ENCODE results near the gene TRAPPC10. TPM values are rescaled to one million over a fixed set of nuclear protein-coding genes. Genes with fewer than 3 reads are reported as not detected.

The TRAPPC10 gene
- total and polyA plus RNA-seq, 2 of the 8 experiments (the other 6 are each of a cell fraction or from before 2014, with no cell fraction given), result 18.5 to 29.8 TPM

DNA sequence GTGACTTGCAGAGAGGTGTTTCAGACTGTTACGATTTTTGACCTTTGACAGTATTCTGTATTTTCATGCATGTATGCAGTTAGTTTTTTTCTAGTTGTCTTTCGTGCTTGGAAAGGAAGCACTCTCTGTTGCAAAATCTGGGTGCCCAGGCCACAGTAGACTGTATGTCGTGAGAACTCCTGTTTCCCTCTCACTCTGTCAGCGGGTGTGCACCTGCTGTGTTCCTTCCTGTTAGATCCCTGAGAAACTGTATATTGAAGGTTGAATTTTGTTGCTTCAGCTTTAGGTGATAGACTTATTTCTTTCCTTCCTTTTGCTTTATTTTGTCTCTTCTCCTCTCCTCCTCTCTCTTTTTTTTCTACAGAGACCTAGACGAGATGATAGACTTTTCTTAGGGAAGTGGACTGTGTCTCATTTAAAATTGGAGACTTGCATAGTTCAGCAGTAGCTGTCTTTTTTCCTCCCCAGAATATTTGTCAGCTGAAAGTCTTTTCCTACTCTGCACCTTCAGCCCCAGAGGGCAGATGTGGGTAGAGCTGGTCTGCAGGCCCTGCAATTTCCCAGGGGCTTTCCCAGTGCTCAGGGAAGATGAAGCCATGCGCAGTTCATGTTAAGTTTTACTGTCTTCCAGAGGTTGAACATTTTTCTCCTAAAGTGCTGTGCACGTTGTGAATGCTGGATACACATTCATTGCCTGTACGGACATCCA is 1.4 kb downstream of the TRAPPC10 start:
- Histone ChIP-seq H3K27ac (ENCODE audit: low read depth, low read length) (no peak overlapping the region), H3K9me3 (ENCODE audit: insufficient read depth in 2 of 2, low read depth in 1 of 2, low read length in 1 of 2) (no peaks in the 10 kb centered on the region)
- no peak for TF ChIP-seq SP1 (IDR thresholded peaks at IDR 0.05; ENCODE audit: low read depth, low read length)
- TF ChIP-seq SAP30 (IDR thresholded peaks at IDR 0.05; ENCODE audit: insufficient read depth, insufficient replicate concordance, low read length), result no peak
- no peak for TF ChIP-seq BRCA1 (IDR thresholded peaks at IDR 0.05; ENCODE audit: low read depth, low read length)
- no peak for TF ChIP-seq RBBP5 (IDR thresholded peaks at IDR 0.05; ENCODE audit: borderline replicate concordance, low read depth, low read length)
- no peak for TF ChIP-seq KDM5A (IDR thresholded peaks at IDR 0.05; ENCODE audit: low read length)
- no peak for TF ChIP-seq ATF3 (IDR thresholded peaks at IDR 0.05; ENCODE audit: insufficient read depth, low read depth, low read length)
- no peak for TF ChIP-seq SP4 (IDR thresholded peaks at IDR 0.05; ENCODE audit: low read length)
- no peak for TF ChIP-seq EP300 (IDR thresholded peaks at IDR 0.05; ENCODE audit: borderline replicate concordance in 1 of 2, low read depth in 2 of 2, low read length in 2 of 2)
- no peak for TF ChIP-seq CHD1 (IDR thresholded peaks at IDR 0.05; ENCODE audit: low read depth, low read length)
- no peak for TF ChIP-seq KDM4A (IDR thresholded peaks at IDR 0.05; ENCODE audit: low read depth, low read length, severe bottlenecking)
- TF ChIP-seq TCF12 (IDR thresholded peaks at IDR 0.05; ENCODE audit: low read depth, low read length), result no peak
- TF ChIP-seq CREB1 (IDR thresholded peaks at IDR 0.05), result no peak

More for the DNA sequence above, 1.4 kb downstream of the TRAPPC10 start:
- Histone ChIP-seq H2BK12ac (ENCODE audit: low read depth, low read length) (no peak overlapping the region), H3K14ac (ENCODE audit: insufficient read length) (no peak overlapping the region), H3K18ac (ENCODE audit: extremely low read depth, low read length) (no peak overlapping the region), H3K79me1 (ENCODE audit: low read depth, low read length) (peaks cover 4% of the 10 kb centered on the region), H2BK5ac (ENCODE audit: low read depth, low read length) (no peak overlapping the region; the same call in 1 of the 2 replicates), H2BK120ac (replicated peaks; ENCODE audit: low read depth, low read length) (no peak overlapping the region), H4K5ac (ENCODE audit: insufficient read length, low read depth, low read length) (no peak overlapping the region), H4K8ac (ENCODE audit: extremely low read depth, insufficient read depth, low read length) (no peak overlapping the region), H3K4me2 (ENCODE audit: insufficient read depth in 1 of 2, low read depth in 2 of 2, low read length in 2 of 2) (peak overlapping the region; percentile 73 to 90), H2BK15ac (ENCODE audit: low read length) (no peak overlapping the region), H3K4me1 (replicated peaks in 1 of 4; ENCODE audit: control insufficient read depth in 3 of 4, insufficient read depth in 4 of 4, low read length in 3 of 4) (peaks cover 4 to 12% (median 8%) of the 10 kb centered on the region in 4 experiments; a peak in 5 of 7 replicates), H3K79me2 (ENCODE audit: control insufficient read depth in 1 of 2, insufficient read depth in 2 of 2, low read length in 2 of 2) (peaks cover 32 to 55% of the 10 kb centered on the region in 2 experiments), H2AK5ac (ENCODE audit: low read depth, low read length) (no peak overlapping the region), H3K56ac (replicated peaks; ENCODE audit: insufficient read length, low read depth, low read length) (no peak overlapping the region), H3K9ac (replicated peaks in 1 of 4; ENCODE audit: extremely low read depth in 1 of 4, low read depth in 3 of 4, low read length in 3 of 4) (peak overlapping the region; percentile 61 to 98 (median 86); a peak in 6 of 7 replicates), H4K91ac (replicated peaks; ENCODE audit: insufficient read length, low read length) (no peak overlapping the region), H3K36me3 (ENCODE audit: control insufficient read depth in 2 of 4, insufficient read depth in 4 of 4, low read length in 3 of 4) (no peaks in the 10 kb centered on the region), H3K23me2 (ENCODE audit: low read depth, low read length) (peaks cover 3% of the 10 kb centered on the region; the same call in 1 of the 2 replicates), H3K27me3 (replicated peaks in 1 of 4; ENCODE audit: control insufficient read depth in 3 of 4, extremely low read depth in 1 of 4, insufficient read depth in 3 of 4, low read length in 3 of 4) (no peaks in the 10 kb centered on the region), H4K20me1 (replicated peaks in 1 of 2; ENCODE audit: control insufficient read depth in 1 of 2, insufficient read depth in 2 of 2, low read length in 2 of 2) (peaks cover 7 to 13% of the 10 kb centered on the region in 2 experiments), H2AFZ (ENCODE audit: low read length) (no peak overlapping the region), H3K4me3 (ENCODE audit: extremely low read depth in 1 of 4, insufficient read depth in 2 of 4, low read depth in 3 of 4, low read length in 4 of 4) (peak overlapping the region; percentile 76 to 92 (median 85)), H3K4ac (replicated peaks; ENCODE audit: insufficient read length, low read depth, low read length) (no peak overlapping the region), H3K23ac (ENCODE audit: insufficient read length) (no peak overlapping the region), H2BK20ac (ENCODE audit: low read length) (no peak overlapping the region)
- ChIA-PET POLR2A (ENCODE audit: partially characterized antibody) (interaction anchor here (0.7 to 1.8 kb wide), 6 partner anchors 11 to 223 kb away, joined by 3 to 6 read pairs (median 4); no protein-coding TSS in a partner anchor), CTCF (ENCODE audit: partially characterized antibody) (interaction anchor here (0.6 to 1.5 kb wide), 8 partner anchors 22 to 77 kb away, joined by 3 to 7 read pairs (median 3); no protein-coding TSS in a partner anchor)
- WGBS, 2 experiments (ENCODE audit: extremely low coverage in 1 of 2, insufficient coverage in 1 of 2, insufficient read length in 1 of 2, insufficient replicate concordance in 2 of 2, low coverage in 1 of 2, low lambda C conversion rate in 2 of 2, missing lambda C conversion rate in 1 of 2), result 49% methylated on average over 8 of the region's 8 CpGs; no CpG with 5 or more reads in 1 of the 2 experiments
- no peak for FAIRE-seq
- DNase-seq (ENCODE audit: low read depth in 1 of 2, low spot score in 2 of 2), result no peak
